Fibroblast of pulmonary artery (primary cell): Measurements from ENCODE around the gene IFNA13.
"Not testable (repeated sequence)": the region's sequence is repeated elsewhere in the genome, so short reads cannot be mapped to it uniquely, and the experiment has no call there.

ENCODE experiments used
- DNase-seq: peaks from one replicate; pipeline ENCODE4 v3.0.0-alpha.2; 2010; ENCODE audit warnings: low read depth
- H3K4me3 ChIP-seq: replicated peaks from 2 replicates; pipeline ENCODE4 v1.5.1; 2011; ENCODE audit warnings: low read depth, mild to moderate bottlenecking, control low read depth, low read length, moderate library complexity
- CTCF ChIP-seq: IDR thresholded peaks from 2 replicates; pipeline ENCODE4 v1.5.1; 2011; ENCODE audit warnings: mild to moderate bottlenecking, control low read depth, low read length, inconsistent platforms; ENCODE audit errors: missing control alignments

IFNA13 gene

GRCh38 chr9:21392270-21392669, 24.4 kb upstream of the IFNA13 start:
- DNase-seq: peak; percentile 23

GRCh38 chr9:21385131-21385670, 17.3 kb upstream of the IFNA13 start, which contains the start of gene IFNA2:
Gene IFNA2 (minus strand): TSS chr9:21385398. CDS start chr9:21385329, 69 bp downstream.
- TF ChIP-seq CTCF: no peak
- H3K4me3 ChIP-seq: no peak within 1 kb of the TSS
- DNase-seq: no peak

More at GRCh38 chr9:21392270-21392669, 24.4 kb upstream of the IFNA13 start:
- TF ChIP-seq CTCF: peak; percentile 27
- H3K4me3 ChIP-seq: no peak overlapping the region

GRCh38 chr9:21383627-21384026, 15.8 kb upstream of the IFNA13 start:
- DNase-seq: no peak
- no peak for TF ChIP-seq CTCF
- no peak overlapping the region for H3K4me3 ChIP-seq

- no peak for TF ChIP-seq CTCF
- no peak for DNase-seq
- H3K4me3 ChIP-seq: no peak overlapping the region
These were observed 13.8 kb upstream of the IFNA13 start for GRCh38 chr9:21381448-21382339.

- not testable (repeated sequence) for DNase-seq, H3K4me3 ChIP-seq
These were observed 3.6 kb upstream of the IFNA13 start for GRCh38 chr9:21371467-21371866.

- not testable (repeated sequence) for DNase-seq, H3K4me3 ChIP-seq
These were observed 688 bp downstream of the IFNA13 start for GRCh38 chr9:21367169-21367568.

- DNase-seq: no peak
These were observed 5.6 kb downstream of the IFNA13 start for GRCh38 chr9:21362287-21362686.

More at GRCh38 chr9:21362287-21362686, 5.6 kb downstream of the IFNA13 start:
- no peak for TF ChIP-seq CTCF
- no peak overlapping the region for H3K4me3 ChIP-seq
